ENCODE measurements around the gene YJU2.

GRCh38 chr19:4291184-4291732 lies 44.4 kb downstream of the YJU2 start:
- TF ChIP-seq CTCF (IDR thresholded peaks at IDR 0.05) (no peak), POLR2A (IDR thresholded peaks at IDR 0.05) (no peak)
